Stimulated activated CD4-positive, alpha-beta T cell treated with anti-CD3 and anti-CD28 coated beads, Interleukin-2, amount 100 ng/mL, for 24 hours (primary cell): ENCODE measurements around the gene RNF138.
A peak's percentile ranks its signal among the peaks of the same experiment; 100 is the strongest.
"Not testable (repeated sequence)": the region's sequence is repeated elsewhere in the genome, so short reads cannot be mapped to it uniquely, and the experiment has no call there.

Source experiments
- DNase-seq, 2 donors: peaks; one replicate each; pipeline ENCODE4 v3.0.0-alpha.2; 2020

Gene RNF138

DNA sequence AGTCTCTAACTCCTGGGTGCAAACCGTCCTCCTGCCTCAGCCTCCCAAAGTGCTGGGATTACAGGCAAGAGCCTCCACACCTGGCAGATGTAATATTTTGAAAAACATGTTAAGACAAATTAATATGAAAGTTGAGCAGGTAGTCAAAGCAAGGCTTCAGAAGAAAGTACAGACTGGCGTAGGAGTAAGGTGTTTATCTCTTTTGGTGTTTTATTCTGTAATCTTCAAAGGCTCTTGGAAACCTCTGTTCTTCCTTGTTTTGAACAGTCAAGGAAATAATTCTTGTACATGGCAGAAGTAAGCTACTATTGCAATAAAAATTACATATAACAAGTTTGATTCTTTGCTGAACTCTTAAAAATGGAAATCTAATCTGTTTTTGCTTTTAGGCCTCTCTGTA lies 5.3 kb downstream of the RNF138 start:
- DNase-seq: no peak

DNA sequence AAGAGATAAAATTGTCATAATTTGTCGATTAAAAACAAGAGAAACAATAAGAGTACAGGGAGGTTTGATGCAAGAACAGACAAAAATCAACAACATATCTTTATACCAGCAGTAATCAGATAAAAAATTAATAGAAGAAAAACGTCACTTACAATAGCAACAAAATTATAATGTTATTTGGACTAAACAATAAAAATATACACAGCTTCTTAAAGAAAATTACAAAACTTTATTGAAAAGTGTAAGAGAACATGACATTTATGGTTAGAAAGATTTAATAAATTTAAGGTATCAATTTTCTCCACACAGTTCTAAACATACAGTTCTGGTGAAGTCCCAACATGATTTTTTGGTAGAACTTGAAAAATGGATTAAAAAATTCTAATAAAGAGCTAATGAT lies 12.8 kb downstream of the RNF138 start:
- no peak for DNase-seq

DNA sequence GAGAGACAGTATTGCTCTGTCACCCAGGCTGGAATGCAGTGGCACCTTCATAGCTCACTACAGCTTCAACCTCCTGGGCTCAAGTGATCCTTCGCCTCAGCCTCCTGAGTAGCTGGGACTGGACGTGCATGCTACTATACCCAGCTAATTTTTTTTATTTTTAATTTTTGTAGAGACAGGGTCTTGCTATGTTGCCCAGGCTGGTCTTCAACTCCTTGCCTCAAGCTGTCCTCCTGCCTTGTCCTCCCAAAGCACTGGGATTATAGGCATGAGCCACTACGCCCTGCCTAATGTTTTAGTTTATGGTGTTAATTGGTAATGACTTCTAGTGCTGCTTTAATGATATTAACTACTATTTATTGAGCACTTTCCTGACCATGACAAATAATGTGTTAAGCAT lies 18.3 kb downstream of the RNF138 start:
- DNase-seq: no peak

DNA sequence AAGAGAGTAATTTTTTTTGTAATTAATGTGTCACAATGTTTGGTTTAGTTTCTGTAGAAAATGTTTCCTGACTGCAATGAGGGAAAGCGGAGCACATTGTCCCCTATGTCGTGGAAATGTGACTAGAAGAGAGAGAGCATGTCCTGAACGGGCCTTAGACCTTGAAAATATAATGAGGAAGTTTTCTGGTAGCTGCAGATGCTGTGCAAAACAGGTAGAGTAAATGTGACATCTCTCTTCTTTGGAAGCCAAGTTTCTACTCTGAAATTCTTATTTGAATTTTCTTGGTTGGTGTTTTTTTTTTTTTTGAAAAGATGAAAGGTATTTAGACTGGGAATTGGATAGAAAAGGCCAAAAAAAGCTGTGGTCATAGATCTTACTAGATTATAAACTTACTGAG lies 20.0 kb downstream of the RNF138 start:
- DNase-seq: no peak

DNA sequence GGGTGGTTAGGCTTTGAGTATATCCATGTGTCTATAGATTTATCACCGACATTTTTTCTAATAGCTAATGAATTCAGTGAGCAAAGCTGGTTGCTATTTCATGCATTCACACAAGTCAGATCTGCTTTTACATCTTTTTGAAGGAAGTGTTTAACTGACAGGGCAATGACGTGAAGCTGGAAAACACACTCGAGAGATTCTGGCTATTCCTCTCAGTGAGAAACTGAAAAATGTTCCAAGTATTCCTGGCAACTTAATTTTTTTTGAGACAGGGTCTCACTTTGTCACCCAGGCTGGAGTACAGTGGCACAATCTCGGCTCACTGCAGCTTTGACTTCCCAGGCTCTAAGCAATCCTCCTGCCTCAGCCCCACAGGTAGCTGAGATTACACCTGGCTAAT lies 21.2 kb downstream of the RNF138 start:
- DNase-seq: no peak

DNA sequence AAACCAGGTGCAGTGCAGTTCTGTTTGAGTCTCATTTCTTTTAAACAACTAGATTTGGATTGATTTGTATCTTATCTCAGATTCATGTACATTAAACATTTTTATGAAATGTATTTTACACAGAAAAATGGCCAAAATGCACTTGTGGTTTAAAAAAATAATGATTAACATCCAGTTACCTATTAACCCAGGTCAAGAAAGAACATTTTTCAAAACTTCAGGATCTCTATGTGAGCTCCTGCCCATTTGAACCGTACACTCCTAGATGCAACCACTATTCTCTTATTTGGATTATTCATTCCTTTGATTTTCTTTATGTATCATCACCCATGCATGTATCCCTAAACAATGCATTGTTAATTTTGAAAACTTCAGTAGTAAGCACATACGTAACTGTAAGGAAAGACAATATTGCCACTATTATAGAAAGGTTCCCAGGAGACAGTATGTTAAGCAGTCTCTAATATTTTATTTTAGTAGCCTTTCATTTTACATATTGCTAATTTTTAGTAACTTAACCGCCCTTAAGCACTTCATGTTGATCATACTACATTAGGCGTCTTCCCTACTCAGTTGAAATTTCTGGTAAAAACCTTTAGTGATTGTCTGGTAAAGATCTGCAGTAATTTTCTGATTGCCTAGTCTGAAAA lies 22.7 kb downstream of the RNF138 start:
- no peak for DNase-seq

DNA sequence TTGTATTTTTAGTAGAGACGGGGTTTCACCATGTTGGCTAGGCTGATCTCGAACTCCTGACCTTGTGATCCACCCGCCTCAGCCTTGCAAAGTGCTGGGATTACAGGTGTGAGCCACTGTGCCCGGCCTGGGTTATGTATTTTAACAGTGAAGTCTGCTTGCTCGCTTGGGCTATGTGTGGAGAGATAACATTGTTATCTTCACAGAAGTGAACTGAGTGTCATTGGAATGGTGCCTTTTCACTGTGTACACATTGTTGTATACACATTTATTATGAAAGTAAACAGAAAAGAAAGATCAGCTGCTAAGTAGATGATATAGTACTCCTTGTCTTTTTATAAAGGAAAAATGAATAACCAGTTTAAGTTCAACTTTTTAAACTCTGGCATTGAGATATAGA lies 30.4 kb downstream of the RNF138 start:
- DNase-seq: no peak

DNA sequence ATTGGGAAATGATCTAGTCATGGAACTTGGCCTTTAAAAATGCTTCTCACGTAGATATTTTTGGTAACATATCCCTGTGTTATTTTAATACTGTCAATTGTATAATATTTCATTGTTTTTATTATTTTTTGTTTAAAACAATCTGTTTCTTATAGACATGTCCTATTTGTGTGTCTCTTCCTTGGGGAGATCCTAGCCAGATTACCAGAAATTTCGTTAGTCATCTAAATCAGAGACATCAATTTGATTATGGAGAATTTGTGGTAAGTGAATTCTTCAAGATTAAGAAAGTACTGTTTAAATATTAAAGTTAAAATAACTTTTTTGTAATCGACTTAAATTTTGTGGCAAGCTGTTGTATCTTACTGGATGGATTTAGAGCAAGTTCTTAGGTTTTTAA lies 34.9 kb downstream of the RNF138 start:
- DNase-seq: no peak

DNA sequence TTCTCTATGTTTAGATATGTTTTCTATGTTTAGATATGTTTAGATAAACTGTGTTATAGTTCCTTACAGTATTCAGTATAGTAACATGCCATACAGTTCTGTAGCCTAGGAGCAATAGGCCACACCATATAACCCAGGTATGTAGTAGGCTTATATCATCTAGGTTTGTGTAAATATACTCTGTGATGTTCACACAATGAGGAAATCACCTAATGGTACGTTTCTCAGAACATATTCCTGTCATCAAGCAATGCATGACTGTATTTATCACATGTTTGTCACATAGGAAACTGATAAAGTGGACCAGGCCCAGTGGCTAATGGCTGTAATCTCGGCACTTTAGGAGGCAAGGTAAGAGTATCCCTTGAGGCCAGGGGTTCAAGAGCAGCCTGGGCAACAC lies 44.0 kb downstream of the RNF138 start:
- no peak for DNase-seq

DNA sequence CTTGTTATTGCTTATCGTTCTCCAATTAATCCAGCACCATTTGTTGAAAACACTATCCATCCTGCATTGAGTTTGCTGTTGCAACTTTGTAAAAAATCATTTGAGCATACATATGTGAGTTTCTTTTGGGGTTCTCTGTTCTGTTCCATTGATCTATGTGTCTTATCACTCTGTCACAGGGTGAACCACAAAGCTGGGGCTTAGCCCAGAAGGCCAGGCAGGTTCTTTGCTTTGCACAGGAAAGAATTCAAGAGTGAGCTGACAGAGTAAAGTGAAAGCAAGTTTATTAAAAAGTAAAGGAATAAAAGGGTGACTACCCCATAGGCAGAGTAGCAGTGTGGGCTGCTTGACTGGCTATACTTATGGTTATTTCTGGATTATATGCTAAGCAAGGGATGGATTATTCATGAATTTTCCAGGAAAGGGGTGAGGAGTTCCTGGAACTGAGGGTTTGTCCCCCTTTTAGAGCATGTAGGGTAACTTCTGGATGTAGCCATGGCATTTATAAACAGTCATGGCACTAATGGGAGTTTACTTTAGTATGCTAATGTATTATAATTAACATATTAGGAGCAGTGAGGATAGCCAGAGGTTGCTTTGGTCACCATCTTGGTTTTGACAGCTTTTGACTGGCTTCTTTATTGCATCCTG lies 46.8 kb downstream of the RNF138 start:
- no peak for DNase-seq

DNA sequence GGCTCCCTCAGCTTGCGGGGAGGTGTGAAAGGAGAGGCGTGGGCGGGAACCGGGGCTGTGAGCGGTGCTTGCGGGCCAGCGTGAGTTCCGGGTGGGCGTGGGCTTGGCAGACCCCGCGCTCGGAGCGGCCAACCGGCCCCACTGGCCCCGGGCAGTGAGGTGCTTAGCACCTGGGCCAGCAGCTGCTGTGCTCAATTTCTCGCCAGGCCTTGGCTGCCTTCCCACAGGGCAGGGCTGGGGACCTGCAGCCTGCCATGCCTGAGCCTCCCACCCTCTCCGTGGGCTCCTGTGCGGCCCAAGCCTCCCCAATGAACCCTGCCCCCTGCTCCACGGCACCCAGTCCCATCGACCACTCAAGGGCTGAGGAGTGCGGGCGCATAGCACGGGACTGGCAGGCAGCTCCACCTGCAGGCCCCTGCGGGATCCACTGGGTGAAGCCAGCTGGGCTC lies 48.2 kb downstream of the RNF138 start:
- DNase-seq: no peak

DNA sequence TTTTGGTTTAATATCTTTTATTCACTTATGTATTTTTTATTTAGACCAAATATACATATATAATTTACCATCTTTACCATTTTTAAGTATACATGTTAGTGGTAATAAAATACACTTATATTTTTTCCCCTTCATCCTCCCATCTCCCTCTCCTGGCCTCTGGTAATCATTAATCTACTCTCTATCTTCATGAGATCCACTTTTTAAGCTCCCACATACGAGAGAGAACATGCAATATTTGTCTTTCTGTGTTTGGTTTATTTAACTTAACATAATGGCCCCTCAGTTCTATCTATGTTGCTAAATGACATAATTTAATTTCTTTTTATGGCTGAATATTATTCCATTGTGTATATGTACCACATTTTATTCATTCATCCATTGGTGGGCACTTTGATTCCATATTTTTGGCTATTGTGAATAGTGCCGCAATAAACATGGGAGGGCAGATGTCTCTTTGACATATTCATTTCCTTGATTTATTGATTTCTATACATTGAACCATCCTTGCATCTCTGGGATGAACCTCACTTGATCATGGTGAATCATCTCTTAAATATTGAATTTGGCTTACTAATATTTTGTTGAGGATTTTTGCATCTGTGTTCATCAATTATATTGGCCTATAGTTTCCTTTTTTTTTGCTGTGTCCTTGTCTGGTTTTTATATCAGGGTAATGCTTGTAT lies 56.7 kb downstream of the RNF138 start:
- no peak for DNase-seq

DNA sequence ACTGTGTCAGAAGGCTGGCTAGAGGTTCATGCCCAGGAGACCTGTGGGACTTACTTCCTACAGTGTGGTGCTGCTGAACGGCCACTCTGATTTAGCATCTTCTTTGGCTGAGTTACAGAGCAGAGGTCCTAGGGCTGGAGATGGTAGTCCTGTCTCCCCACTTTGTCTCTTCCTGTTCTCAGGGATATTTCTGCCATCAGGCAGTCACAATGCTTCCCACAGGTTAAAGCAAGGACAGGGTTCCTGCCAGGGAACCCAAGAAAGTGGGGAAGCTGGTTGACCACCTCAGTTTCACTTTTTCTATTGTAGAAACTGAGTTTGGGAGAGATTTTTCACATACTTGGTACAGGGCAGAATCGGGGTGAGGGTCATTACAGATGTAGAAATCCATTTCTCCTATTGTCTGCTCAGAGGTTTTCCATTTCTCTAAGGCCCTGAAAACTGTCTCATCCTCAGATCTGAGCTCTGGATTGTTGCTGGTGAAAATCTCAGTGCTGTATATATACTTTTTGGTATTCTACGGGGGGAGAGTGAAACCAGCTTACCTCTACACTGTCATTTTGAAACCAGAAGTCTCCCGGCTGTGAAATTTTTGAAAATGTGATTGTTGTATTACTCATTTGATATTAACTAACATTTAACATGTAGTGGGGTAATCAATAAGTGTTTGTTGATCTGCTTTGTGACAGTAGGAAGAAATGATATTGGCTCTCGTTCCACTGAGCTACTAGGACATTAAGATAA lies 61.2 kb downstream of the RNF138 start:
- DNase-seq: no peak

DNA sequence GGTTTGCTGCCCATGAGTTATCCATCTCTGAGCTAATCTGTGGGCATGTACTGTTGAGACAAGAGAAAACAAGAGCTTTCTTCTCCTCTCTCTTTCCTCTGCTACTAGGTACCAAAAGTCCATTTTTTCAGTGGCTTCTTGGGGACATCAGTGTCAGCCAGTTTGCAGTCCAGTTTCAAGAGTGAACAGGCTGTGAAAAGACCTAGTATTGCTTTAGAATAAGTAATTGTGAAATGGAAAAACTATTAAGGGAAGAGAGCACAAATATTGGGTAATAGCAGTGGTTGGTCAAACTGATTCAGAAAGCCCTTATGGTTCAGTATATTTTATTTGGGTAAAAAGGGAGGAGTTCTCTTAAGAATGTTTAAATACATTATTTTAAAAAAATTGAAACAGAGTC lies 65.2 kb downstream of the RNF138 start:
- no peak for DNase-seq

DNA sequence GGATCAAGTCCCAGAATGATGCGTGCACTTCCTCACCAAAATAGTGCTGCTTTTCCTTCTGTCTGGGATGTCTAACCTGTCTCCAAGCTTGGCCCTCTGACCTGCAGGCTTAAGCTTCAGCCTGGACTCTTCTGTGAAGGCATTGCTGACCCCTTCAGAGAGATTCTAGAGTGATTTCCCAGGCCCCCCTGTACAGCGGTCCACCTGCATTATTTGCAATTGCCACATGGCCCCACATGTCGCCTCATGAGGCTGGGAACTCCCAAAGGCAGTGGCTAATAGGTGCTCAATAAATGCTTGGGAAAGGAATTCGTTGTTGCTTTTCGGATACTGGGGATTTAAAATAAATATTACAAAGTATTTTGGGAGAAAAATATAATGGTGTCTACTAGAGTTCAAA lies 65.9 kb downstream of the RNF138 start:
- DNase-seq: no peak

DNA sequence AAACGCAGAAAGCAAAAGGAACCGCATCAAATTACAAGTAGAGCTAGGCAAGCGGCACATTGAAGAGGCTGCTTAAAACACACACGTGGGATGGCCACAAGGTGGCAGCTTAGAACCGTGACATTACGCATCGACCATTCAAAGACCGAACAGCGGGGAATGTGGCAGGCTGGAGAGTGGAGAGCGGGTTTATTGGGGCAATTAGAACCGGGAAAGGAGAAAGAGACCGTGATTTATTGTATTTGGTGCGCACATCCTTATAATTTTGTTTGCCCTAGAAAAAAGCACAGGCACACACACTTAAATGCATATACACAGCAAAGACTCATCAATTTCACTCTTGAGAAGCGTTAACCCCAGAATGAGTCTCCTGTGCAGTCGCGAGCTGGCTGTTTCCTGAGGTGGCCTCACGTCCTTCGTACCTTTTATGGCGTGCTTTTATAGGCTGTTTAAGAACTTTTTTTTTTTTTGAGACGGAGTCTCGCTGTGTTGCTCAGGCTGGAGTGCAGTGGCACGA lies 66.5 kb downstream of the RNF138 start:
- DNase-seq: peak; percentile 69 to 72

DNA sequence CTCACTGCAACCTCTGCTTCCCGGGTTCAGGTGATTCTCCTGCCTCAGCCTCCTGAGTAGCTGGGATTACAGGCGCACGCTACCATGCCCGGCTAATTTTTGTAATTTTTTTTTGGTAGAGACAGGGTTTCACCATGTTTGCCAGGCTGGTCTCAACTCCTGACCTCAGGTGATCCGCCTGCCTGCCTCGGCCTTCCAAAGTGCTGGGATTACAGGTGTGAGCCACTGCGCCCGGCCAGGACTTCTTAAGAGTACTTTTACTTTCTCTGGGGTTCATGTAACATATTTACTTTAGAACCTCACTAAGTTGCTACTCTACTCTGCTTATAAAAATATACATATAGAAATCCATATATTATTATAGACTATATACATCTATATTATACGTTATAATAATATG lies 67.0 kb downstream of the RNF138 start:
- not testable (repeated sequence) for DNase-seq

DNA sequence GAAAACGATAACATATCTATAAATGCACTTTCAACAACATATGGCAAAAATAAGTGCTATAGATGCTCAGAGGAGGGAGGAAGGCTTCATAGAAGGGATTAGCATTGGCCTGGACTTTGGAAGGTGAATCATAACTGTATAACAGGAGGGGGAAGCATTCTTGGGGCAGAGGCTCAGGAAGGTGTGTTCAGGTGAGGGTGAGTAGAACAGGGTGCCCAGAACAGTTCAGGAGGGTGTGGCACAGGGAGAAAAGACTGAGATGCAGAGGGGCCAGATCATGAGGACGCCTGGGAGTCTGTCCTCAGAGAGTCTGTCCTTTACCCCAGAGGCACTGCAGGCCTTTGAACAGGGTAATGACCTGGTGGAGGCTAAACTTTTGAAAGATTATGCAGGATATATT lies 68.9 kb downstream of the RNF138 start:
- no peak for DNase-seq

DNA sequence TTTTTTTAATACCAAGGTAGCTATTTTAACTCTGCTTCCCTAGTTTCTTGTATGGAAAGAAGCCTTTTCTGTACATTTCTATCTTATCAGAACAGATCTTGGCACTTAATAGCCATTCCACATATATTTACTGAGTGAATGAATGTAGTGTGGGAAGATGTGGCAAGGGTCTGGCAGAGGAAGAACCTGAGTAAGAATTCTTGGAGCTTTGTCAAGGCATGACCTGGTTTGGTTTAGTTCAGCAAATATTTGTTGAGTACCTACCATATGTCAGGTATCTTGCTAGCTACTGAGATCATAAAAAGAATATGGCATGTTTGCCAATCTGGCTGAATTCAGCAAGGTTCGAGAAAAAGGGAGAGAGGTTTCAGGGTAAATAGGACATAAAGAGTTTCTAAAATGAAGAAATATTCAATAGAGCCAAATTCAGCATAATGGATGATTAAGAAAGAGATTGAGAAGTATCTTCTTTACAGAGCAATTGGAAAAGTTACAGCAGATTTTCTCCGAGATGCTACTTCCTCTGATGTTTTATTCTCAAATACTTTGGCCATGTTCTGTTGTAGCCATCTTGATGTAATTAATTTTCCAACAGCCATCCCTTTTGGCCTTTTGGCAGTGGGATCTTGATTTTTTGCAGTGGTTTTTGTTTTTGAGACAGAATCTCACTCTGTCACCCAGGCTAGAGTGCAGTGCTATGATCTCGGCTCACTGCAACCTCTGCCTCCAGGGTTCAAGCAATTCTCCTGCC lies 76.5 kb downstream of the RNF138 start:
- DNase-seq: no peak

DNA sequence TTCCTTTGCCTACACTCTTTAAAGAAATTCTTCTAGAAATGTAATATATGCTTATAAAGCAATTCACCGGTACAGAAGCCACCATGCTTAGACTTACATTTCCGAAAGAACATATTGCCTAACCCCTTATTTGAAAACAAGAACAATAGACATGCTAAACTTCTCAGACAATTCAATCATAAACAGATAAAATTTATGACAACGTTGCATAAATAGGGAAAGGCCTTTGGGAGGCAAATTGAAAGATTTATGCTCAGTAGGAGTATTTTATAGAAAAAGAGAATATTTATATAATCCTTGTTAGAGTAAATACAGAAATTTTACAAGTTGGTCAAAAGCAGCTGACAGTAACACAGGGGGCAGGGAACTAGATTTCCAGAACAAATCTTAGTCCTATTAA lies 82.0 kb downstream of the RNF138 start:
- DNase-seq: no peak

DNA sequence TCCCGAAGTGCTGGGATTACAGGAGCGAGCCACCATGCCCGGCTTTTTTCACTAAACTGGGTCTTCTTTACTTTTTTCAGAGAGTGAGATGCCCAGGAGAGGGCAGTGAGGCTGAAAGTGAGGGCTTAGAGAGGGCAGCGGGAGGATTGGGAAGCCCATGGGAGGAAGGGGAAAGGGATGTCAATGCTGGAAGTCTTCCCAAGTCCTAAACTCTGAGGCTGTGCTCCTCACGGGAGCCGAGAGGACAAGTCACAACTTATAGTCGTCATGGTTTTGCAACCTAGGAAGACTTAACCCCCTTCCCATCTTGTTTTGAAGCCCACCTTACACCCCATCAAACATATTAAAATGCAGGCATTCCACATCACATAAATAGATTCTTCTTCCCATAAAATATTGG lies 83.0 kb downstream of the RNF138 start:
- no peak for DNase-seq

DNA sequence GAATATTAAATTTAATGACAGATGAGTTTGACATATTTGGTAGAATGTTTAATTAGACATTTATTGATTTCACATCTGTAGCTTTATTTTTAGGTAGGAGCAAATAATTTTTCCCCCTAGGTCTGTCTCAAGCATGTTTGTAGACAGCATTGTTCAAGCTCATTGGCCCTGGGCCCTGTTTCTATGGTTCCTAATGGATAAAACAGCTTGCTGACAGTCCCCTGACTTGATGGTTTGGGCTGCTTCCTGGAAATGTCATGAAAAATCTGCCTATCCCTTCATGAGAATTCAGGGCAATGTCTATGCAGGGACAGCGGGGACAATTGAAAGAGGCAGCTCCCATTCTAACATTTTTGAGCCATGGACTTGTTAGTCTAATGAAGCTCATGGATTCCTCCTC lies 83.6 kb downstream of the RNF138 start:
- DNase-seq: no peak

DNA sequence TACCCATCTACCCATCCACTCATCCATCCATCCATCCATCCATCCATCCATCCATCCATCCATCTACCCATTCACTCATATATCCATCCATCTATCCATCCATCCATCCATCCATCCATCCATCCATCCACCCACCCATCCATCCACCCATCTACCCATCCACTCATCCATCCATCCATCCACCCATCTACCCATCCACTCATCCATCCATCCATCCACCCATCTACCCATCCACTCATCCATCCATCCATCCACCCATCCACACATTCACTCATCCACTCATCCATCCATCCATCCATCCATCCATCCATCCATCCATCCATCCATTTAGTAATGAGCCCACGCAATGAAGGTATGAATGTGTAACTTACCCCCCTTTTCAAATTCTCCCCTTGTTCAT lies 85.1 kb downstream of the RNF138 start:
- not testable (repeated sequence) for DNase-seq
